HG03575 (cell line): ENCODE measurements around the gene NDUFS7.

Experiments
- ATAC-seq: cut with Tn5 transposase; IDR thresholded peaks from one replicate; pipeline ENCODE4 v1.9.1; 2021; ENCODE audit not compliant: unreplicated experiment, insufficient number of reproducible peaks, low FRiP score; ENCODE audit errors: extremely low read depth

NDUFS7 gene

GRCh38 chr19:1383312-1384084 is at the start of gene NDUFS7:
NDUFS7 (plus strand) TSS chr19:1383907; CDS start chr19:1383927, 20 bp downstream.
- ATAC-seq, result no peak

- ATAC-seq, result no peak
Measured at GRCh38 chr19:1336079-1336684, 47.5 kb upstream of the NDUFS7 start.

GRCh38 chr19:1340681-1341469 is 42.8 kb upstream of the NDUFS7 start:
- ATAC-seq, result no peak

- no peak for ATAC-seq
Measured at GRCh38 chr19:1343041-1343440, 40.7 kb upstream of the NDUFS7 start.

GRCh38 chr19:1349211-1349610 is 34.5 kb upstream of the NDUFS7 start:
- ATAC-seq, result no peak

GRCh38 chr19:1350867-1351266 is 32.8 kb upstream of the NDUFS7 start:
- no peak for ATAC-seq

GRCh38 chr19:1351381-1351851 is 32.3 kb upstream of the NDUFS7 start:
- no peak for ATAC-seq

GRCh38 chr19:1353144-1353543 is 30.6 kb upstream of the NDUFS7 start:
- no peak for ATAC-seq

- no peak for ATAC-seq
Measured at GRCh38 chr19:1354970-1355567, 28.6 kb upstream of the NDUFS7 start.

GRCh38 chr19:1355568-1356507 is 27.9 kb upstream of the NDUFS7 start:
- no peak for ATAC-seq

- no peak for ATAC-seq
Measured at GRCh38 chr19:1356508-1356865, 27.2 kb upstream of the NDUFS7 start.

GRCh38 chr19:1357531-1358109 is 26.1 kb upstream of the NDUFS7 start:
- no peak for ATAC-seq

- no peak for ATAC-seq
Measured at GRCh38 chr19:1360126-1360817, 23.4 kb upstream of the NDUFS7 start.

- no peak for ATAC-seq
Measured at GRCh38 chr19:1360818-1361461, 22.8 kb upstream of the NDUFS7 start.

GRCh38 chr19:1361601-1362386 is 21.9 kb upstream of the NDUFS7 start:
- ATAC-seq, result no peak
